Stimulated activated CD8-positive, alpha-beta memory T cell treated with anti-CD3 and anti-CD28 coated beads, Interleukin-12 subunit alpha, Interleukin-12 subunit beta, amount 100 ng/mL, for 4 hours (primary cell): ENCODE data around the gene GRIN3B.

Source experiments
- DNase-seq: peaks from one replicate; pipeline ENCODE4 v3.0.0-alpha.2; 2020; ENCODE audit warnings: low read depth

Gene GRIN3B

DNA sequence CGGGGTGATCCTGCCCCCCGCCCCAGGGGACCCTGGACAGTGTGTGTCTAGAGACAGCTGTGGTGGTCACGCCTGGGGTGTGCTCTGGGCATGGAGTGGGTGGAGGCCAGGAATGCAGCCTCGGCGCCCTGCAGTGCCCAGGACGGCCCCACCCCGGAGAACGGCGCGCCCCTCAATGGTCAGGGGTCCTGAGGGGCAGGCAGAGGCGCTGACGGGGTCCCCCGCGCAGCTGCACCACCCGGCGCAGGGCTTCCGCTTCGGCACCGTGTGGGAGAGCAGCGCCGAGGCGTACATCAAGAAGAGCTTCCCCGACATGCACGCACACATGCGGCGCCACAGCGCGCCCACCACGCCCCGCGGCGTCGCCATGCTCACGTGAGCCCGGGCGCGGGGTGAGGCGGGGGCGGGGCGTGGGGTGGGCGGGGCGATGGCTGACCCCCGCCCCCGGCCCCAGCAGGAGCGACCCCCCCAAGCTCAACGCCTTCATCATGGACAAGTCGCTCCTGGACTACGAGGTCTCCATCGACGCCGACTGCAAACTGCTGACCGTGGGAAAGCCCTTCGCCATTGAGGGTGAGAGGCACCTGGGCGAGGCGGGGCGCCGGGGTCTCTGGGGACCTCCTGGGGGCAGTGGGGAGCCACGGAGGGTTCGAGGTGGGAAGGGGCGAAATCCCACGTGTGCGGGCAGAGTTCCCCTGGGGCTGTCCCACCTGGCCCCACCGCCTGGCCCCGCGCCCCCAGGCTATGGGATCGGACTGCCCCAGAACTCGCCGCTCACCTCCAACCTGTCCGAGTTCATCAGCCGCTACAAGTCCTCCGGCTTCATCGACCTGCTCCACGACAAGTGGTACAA, 7.4 kb downstream of the GRIN3B start:
- no peak for DNase-seq

DNA sequence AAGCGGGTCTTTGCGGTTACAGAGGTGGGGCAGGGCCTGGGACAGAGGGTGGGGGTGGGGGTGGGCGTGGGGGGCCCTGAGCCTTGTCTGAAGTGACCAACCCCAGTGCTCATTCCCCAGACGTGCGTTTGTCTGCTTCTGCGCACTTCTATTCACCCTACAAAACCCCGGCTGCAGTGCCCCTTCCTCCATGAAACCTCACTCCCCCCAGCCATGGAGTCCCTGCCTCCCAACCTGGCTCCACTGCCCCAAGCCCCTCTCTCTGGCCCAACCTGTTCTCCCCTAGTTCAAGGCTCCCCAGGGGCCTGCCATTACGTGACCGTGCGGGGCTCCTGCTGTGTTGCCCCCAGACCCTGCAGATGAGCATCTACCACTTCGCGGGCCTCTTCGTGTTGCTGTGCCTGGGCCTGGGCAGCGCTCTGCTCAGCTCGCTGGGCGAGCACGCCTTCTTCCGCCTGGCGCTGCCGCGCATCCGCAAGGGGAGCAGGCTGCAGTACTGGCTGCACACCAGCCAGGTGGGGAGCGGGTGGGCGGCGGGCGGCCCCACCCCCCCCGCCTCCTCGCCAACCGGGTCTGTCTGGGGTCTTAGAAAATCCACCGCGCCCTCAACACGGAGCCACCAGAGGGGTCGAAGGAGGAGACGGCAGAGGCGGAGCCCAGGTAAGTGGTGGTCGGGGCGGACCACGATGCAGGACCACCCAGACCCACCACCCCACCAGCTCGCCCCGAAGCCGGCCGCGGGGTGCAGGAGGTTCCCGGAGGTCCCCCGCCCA, 8.2 kb downstream of the GRIN3B start:
- no peak for DNase-seq

DNA sequence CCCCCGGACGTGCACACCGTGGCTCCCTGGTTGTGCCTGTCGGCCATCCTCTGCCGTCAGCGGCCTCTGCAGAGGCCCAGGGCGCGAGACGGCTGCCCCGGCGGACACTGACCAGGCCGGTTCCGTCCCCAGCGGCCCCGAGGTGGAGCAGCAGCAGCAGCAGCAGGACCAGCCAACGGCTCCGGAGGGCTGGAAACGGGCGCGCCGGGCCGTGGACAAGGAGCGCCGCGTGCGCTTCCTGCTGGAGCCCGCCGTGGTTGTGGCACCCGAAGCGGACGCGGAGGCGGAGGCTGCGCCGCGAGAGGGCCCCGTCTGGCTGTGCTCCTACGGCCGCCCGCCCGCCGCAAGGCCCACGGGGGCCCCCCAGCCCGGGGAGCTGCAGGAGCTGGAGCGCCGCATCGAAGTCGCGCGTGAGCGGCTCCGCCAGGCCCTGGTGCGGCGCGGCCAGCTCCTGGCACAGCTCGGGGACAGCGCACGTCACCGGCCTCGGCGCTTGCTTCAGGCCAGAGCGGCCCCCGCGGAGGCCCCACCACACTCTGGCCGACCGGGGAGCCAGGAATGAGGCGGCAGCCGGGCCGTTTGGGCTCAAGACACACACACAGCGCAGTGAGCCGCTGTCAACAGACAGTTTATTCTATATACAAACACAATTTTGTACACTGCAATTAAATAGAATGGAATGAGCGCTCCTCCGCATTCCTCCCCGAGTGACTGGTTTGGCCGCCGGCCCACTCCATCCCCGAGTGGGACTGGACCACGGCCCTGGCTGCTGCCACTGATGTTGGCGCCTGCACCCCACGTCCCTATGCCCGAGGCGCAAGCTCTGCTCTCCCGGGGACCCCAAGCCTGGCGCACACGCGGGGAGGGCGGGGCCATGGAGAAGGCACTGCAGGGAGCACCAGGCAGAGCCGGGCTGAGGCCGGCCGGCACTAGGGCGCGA, 9.1 kb downstream of the GRIN3B start:
- DNase-seq: no peak

DNA sequence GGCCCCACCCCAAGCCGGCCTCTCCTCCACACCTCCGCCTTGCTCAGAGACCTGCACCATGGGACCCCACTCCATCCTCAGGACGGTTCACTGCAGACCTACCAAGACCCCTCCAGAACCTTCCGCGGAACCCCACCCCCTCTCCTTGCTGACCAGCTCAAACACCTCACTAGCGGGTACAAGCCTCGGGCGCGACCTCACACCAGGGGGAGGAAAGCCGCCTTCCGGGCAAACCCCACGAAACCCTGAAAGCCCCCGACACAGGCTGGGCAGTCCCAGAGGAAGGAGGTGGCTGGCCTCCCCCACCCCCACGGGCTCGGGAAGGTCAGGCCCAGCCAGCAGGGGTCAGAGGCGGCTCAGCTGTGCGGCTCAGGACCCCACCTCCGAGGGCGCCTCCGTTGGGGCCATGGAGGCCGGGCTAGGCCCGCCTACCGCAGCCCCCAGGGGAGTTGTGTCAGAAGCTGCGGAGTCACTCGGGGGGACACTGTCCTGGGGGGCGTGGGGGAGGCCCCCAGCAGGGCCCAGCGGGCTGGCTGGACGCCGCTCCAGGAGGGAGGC, 9.8 kb downstream of the GRIN3B start:
- DNase-seq: no peak

DNA sequence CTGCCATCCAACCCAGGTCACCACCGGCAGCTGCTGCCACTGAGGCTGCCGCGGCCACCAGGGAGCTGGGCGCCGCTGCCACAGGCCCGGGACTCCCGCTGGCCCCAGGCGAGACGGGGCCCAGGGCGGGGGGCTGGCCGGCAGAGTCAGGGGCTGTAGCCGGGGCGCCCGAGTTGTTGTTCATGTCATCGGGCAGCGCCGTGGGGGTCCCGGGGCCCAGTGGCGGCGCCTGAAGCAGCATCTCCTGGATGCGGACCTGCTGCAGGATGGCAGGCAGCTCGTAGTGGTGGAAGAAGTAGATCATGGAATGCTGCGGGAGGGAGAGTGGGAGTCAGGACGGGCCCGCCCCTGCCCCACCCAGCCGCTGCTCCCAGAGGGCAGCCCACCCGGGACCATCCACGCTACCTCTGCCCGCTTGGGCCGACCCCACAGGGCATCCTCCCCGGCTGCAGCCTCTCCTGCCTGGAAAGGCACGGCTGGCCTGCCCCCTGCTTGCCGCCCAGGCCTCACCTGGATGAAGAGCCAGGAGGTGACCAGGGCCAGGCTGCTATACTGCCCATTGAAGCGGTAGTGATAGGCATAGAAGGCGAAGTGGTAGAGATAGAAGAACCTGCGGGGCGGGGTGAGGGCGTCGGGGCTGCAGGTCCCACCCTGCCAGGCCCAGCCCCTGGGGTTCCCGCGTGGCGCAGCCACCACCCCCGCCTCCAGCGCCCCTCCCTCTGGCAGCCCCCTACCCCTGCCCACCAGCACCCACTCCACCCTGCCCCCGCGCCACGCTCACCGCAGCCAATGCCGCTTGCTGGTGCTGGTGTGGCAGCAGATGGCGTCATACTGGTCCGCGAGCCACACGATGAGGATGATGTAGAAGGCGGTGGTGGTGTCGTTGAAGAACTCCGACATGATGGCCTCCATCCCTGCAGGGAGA, 10.6 kb downstream of the GRIN3B start:
- DNase-seq: no peak

DNA sequence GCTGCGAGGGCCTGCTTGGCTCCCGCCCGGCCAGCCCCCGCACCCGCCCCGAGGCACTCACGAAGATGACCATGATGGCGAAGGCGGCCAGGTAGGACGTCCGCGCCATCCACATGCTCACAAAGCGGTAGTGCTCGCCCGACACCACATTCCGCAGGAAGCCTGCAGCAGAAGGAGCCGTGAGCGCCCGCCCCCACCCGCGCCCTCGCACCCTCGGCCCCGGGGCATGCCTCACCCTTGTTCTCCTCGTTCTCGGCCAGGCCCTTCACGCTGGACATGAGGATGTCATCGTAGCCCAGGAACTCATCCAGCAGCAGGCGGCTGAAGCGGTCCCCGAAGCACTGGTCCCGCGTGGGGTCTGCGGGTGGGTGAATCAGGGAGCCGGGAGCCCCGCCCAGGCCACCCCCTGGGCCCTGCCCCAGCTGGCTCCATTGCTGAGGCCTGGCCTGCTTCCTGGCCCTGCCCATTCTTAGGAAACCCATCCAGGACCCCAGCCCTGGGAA, 11.7 kb downstream of the GRIN3B start:
- no peak for DNase-seq

DNA sequence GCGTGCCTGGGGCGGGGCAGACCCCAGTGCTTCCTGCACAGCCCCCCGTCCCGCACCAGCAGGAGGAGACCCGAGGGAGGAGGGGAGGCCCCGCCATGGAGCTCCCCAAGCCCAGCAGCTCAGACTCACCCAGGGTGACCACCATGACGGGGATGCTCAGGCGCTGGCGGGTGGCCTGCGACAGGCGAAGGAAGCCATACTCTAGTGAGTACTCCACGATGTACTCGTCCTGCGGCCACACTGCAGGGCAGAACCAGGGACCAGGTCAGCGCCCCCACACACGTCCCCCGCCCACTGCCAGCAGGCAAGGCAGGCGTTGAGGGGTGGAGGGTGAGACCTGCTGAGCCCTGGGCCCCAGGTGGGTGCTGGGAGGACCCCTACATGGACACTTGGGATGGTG, 12.1 kb downstream of the GRIN3B start:
- DNase-seq: no peak

DNA sequence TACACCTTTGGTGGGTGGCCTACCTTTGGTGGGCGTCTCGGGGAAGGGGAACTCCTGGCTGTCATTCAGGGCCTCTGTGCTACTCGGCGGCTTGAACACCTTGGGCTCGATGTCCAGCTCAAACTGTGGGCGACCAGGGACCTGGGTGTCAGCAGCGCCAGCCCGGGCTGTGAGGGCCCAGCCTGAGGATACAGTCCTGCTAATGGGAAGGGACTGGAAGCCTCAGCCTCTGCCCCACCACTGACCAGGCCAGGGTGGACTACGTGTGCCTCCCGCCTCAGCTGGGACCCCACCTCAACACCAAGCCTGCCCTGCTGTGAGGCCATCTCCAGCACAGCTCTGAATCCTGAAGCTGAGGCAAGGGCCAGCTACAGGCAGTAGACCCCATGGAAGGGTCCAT, 13.0 kb downstream of the GRIN3B start:
- no peak for DNase-seq

DNA sequence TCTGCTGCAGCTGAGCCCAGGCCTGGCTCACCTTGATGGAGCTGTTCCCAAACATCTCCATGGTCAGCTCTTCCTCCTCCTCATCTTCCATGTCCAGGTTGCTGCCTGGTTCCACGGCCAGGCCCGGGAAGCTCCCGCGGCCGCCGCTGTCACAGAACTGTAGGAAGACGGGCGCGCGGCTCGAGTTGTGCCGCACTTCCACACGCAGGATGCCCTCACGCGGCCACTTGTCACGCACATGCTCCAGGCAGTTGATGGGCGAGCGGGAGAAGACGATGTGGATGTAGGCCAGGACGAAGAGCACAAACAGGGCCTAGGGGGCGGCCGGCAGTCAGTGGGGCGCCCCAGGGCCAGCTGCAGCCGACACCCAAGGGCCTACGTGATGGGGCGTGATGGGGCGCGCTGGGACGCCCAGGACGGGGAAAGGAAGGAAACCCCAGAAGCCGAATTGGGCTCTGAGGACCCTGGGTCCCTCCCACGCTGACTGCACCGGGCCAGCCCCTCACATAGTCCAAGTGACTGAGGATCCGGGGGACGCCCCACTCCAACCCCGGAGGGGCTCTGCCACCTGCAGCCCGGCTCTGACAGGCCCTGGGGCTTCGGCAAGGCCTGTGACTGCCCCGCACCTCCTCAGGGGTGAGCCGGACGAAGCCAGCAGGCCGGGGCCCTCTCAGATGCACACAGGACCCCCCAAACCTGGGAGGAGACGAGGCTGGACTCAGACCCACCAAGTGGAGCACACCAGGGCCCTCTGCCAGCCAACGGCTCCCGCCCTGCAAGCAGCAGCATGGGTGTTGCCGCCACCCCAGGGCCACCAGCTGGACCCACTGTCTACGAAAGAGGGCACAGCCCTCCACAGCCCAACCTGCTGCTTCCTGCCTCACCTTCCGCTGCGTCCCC, 14.2 kb downstream of the GRIN3B start:
- DNase-seq: no peak

DNA sequence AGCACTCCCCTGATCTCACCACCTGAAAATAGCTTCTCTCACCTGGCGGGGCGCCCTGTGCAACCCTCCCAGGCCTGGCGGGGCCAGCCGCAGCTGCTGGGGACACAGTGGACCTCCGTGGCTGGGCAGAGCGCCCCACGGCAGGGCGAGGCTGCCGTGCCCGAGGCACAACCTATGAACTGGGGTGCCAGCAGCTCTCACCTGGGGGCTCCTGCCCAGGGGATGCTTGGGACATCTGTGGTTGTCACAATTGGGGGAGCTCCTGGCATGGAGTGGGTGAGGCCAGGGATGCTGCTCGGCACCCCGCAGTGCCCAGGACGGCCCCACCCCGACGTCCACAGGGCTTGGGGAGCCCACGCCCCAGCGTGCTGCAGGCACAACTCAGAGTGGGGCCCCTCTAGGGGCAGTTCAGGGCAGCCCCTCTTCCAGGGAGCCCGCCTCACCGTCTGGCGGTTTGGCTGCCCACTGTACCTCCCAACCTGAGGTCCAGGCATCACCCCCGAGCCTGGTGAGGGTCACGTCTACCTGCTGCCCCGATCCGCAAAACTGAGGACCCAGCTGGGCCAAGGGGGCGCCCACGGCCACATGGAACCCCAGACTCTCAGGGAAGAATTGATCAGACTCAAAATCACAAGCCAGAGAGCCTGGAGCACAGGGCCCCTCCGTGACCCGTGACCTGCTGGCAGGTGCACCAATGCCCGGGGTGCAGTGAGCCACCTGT, 15.0 kb downstream of the GRIN3B start:
- no peak for DNase-seq

DNA sequence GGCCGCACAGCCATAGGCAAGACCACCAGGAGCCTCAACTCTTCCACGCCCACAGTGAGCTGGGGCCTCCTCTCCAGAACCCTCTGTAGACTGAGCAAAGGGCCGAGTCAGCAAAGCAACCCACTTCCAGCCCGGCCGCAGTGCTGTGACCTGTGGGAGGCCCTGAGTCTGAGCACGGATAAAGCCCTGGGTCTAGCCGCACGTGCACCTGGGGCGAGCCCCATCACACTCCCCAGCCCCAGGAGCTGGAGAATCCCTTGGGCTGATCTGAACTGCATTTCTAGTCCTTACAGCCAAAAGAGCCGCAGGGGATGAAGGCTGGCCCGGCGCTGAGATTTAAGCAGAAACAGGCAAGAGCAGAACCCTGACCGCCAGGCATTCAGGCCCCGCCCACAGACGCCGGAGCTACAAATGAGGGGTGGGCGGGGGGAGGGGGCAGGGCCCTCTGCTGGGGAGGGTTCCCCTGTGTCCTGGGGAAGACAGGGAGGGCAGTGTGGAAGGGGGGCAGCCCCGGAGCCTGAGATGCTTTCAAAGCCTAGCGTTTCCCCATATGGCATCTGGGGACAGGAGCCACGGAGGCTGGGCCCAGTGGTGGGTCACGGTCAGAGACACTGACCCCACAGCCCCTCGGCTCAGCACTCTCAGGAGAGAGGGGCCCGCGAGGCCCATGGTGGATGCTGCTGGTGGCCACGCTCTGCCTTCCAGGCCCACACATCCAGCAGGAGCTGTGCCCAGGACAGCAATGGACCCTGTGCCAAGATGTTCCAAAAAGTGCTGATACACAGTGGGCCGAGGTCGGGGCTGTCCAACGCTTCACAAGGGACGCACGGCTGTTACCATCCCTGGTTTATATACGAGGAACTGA, 15.8 kb downstream of the GRIN3B start:
- DNase-seq: no peak

DNA sequence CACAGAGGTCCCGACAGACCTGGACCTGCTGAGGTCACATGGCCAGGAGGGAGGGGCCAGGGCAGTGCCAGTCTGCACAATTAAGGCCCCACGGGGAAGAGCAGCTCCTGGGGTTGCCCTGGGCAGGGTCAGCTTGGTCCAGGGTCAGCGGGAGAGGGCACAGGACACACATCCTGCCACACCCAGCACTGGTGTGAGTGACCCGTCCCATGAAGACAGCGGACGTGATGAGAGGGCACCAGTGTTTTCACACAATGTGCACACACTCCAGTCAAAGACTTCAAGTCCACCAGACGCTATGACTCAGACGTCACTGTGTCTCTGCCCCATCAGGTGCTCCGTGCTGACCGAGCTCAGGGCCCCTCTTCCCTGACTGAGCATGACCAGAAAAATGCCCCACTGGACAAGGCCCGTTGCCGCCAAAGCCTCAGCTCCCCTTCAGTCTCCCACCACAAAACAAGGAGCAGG, 16.5 kb downstream of the GRIN3B start:
- no peak for DNase-seq

DNA sequence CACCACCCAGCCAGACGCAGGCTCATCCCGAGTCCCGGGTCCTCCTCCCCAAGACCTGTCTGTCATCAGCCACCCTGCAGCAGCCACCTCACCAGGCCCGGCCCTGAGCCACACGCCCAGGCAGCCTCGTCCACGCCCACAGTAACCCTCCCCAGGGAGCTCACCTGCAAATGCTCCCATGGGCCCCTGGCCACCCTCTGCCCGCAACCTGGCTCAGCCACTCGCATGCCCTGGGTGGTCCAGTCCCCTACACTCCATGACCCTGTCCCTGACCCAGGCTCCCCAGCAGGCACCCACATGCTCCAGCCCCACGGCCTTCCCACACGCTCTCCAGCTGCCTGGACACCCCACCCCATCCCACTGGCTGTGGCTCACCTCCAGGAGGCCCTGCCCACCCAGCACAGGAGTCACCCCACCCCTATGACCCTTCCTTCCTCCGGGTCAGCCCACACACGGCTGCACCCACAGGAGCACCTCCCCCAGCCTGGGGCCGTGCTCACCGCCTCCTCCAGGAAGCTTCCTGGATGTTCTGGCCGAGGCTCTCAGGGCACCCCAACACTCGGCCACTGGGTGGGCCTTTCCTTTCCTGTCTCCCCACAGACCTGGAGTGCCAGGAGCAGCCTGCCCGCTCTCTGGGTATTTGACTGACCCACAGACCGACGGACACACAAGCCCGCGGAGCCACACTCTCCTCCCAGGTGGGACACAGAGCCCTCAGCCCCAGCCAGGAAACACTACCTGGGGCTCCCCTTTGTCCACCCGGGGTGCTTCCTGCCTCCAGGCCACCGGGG, 17.1 kb downstream of the GRIN3B start:
- no peak for DNase-seq

DNA sequence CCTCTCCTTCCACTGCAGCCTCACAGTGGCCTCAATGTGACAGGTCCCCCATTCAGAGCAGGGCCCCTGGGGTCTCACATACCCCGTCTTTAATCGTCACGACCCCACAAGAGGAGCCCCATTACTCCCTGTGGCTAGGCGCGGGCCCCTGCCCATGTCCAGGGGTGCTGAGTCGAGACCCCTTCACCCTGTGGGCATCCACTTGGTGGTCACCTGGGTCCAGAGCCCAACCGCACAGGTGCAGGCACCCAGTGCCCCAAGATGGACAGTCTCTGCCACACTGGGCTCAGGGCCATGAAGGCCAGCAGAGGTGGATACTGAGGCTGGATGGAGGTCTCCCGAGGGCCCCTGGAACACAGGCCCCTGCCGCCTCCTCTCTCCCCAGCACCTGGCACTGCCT, 17.7 kb downstream of the GRIN3B start:
- no peak for DNase-seq

DNA sequence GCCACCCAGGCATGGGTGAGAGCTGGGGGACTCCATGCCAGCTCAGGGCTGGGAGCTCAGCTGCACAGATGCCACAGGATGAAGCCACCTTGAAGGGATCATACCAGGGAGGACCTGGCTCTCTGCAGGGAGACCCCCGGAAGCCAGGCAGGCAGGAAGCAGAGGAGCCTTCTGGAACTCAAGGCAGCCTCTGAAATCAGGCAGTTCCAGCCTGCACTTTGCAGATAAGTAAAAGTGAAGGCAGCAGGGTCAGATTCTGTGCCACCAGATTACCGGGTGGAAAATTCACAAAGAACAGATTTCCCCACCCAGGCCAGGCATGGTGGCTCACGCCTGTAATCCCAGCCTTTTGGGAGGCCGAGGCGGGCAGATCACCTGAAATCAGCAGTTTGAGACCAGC, 18.2 kb downstream of the GRIN3B start:
- DNase-seq: no peak

DNA sequence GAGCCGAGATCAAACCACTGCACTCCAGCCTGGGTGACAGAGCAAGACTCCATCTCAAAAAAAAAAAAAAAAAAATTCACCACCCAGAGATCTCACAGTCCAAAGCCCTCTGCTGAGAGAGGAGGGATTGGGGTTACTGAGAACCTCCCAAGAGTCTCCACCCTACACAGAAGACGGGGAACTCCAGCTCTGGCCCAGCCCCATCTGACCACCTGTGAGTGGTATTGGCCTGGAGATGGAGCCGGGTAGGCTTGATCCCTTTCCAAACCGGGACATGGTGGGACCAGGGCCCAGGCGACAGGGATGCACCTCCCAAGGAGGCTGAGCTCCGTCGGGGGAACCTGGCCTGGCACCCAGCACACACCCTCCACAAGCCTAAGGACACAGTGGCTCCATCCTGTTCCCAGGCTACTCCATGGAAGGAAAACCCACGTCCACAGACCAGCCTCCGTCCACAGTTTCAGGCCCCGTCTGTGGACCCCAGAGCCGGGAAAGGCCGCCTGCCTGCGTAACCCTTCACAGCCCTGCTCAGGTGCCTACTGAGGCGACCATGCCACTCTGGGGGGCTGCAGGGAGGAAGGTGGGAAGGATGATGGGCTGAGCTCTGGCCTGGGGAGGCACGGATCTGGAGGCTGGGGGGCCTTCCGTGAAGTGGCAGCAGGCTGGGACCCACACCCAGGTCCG, 18.9 kb downstream of the GRIN3B start:
- DNase-seq: no peak

DNA sequence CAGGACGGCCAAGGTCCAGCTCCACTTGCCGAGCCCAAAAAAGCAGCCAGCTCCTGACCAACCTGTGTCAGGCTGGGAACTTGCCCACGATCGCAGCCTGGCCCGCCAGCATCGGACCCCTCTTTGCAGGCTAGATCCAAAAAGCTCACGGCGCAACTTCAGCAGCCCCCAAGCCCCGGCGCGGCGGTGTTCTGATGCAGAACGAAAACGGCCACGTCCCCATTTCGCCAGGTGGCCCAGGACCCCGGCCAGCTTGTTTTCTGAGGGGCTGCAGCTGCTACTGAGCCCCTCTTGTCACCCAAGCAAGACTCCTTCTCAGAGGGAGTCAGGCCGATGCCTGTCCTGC, 19.4 kb downstream of the GRIN3B start:
- no peak for DNase-seq
